OCI-LY3 (cell line): ENCODE data around the gene GID8.

Experiments
- H2AFZ ChIP-seq: fragments of 200-600, 300-600 bp; shearing (Covaris generic); 2 replicates; pipeline ENCODE4 v1.6.0; 2014; ENCODE audit warnings: antibody characterized with exemption, low read depth, low read length
- H3K27ac ChIP-seq: fragments of 200-600, 300-600 bp; sonication (generic); 2 replicates; pipeline ENCODE4 v1.5.1; 2014; ENCODE audit warnings: mild to moderate bottlenecking, low read length, moderate library complexity, mixed read lengths
- H3K27me3 ChIP-seq: fragments of 200-600, 300-600 bp; sonication (generic); 2 replicates; pipeline ENCODE4 v1.6.1; 2014; ENCODE audit warnings: low read depth, low read length, mixed read lengths
- H3K36me3 ChIP-seq: fragments of 200-600, 300-600 bp; sonication (generic); replicated peaks from 2 replicates; pipeline ENCODE3; 2014; ENCODE audit warnings: low read depth, low read length, mixed read lengths
- H3K4me1 ChIP-seq: fragments of 300-600, 200-600 bp; sonication (generic); 2 replicates; pipeline ENCODE4 v1.6.1; 2014; ENCODE audit warnings: low read length, mixed read lengths
- H3K4me2 ChIP-seq: fragments of 200-600, 300-600 bp; sonication (generic); 2 replicates; pipeline ENCODE4 v1.6.1; 2014; ENCODE audit warnings: low read length, mixed read lengths
- H3K4me3 ChIP-seq: fragments of 300-600, 200-600 bp; sonication (generic); 2 replicates; pipeline ENCODE4 v1.5.1; 2014; ENCODE audit warnings: antibody characterized with exemption, mild to moderate bottlenecking, low read length, moderate library complexity
- H3K79me2 ChIP-seq: fragments of 300-600, 200-600 bp; shearing (Covaris generic); 2 replicates; pipeline ENCODE4 v1.6.1; 2014; ENCODE audit warnings: mild to moderate bottlenecking, low read length, mixed read lengths
- H3K9ac ChIP-seq: fragments of 300-600, 200-600 bp; shearing (Covaris generic); 2 replicates; pipeline ENCODE4 v1.6.0; 2014; ENCODE audit warnings: mild to moderate bottlenecking, low read length, moderate library complexity
- H3K9me3 ChIP-seq: fragments of 200-600, 300-600 bp; shearing (Covaris generic); 2 replicates; pipeline ENCODE4 v1.6.1; 2014; ENCODE audit warnings: low read length, mixed read lengths; ENCODE audit not compliant: insufficient read depth
- H4K20me1 ChIP-seq: fragments of 200-600, 300-600 bp; sonication (generic); 2 replicates; pipeline ENCODE4 v1.6.1; 2016; ENCODE audit warnings: low read length, mixed read lengths; ENCODE audit not compliant: insufficient read depth
- EZH2phosphoT487 ChIP-seq: fragments of 200-600 bp; shearing (Covaris generic); IDR thresholded peaks from 2 replicates; pipeline ENCODE4 v1.6.1; 2018; ENCODE audit warnings: antibody characterized with exemption, mixed run types, low read depth
- TF ChIP-seq, protein P1 (sequence below): fragments of 200-600, 300-600 bp; sonication (generic); IDR thresholded peaks from 2 replicates; pipeline ENCODE4 v1.5.1; 2014; ENCODE audit warnings: antibody characterized with exemption, low read length, low read depth

The GID8 gene

DNA sequence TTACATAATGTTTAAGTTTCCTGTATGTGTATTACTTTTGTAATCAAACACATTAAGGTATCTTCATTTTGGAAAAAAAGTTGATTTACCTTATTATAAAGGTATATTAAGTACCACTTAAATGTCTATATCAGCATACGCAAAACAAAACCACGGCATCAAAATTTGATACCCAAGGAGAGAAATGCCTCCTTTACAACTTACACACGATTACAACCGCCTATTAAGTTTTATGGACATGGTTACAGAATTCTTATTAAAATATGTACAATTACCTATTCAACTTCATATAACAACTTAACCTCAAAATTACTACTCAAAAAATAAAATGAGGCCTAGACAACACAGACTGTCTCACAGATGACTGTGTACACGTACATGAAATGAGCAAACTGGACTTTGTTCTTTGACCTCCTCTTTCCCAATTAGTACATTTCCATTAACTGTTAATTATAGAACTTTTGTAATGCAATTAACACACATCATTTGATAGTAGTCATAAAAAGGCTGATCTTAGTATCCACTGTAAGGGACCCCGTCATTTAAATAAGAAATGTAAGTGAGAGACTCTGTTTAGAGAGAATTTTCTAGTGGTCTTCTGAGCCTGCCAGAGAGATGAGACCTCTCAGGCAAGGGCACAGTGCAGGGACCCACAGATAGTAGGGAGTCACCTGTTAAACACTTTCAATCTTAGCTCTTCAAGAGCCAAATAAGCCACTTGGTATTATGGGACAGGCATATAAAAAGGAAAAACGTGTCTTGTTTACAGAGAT lies 14.1 kb upstream of the GID8 start:
- H3K4me3 ChIP-seq, result peak overlapping the region; percentile 88
- no peaks in the 10 kb centered on the region for H3K27me3 ChIP-seq
- H2AFZ ChIP-seq, result no peak overlapping the region
- H3K79me2 ChIP-seq, result peaks cover 99% of the 10 kb centered on the region
- H3K27ac ChIP-seq, result no peak overlapping the region
- peaks cover 60% of the 10 kb centered on the region for H3K4me1 ChIP-seq
- peaks cover 78% of the 10 kb centered on the region for H4K20me1 ChIP-seq
- TF ChIP-seq, protein P1, sequence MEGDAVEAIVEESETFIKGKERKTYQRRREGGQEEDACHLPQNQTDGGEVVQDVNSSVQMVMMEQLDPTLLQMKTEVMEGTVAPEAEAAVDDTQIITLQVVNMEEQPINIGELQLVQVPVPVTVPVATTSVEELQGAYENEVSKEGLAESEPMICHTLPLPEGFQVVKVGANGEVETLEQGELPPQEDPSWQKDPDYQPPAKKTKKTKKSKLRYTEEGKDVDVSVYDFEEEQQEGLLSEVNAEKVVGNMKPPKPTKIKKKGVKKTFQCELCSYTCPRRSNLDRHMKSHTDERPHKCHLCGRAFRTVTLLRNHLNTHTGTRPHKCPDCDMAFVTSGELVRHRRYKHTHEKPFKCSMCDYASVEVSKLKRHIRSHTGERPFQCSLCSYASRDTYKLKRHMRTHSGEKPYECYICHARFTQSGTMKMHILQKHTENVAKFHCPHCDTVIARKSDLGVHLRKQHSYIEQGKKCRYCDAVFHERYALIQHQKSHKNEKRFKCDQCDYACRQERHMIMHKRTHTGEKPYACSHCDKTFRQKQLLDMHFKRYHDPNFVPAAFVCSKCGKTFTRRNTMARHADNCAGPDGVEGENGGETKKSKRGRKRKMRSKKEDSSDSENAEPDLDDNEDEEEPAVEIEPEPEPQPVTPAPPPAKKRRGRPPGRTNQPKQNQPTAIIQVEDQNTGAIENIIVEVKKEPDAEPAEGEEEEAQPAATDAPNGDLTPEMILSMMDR, result no peak
- no peak for TF ChIP-seq EZH2phosphoT487
- H3K4me2 ChIP-seq, result peak overlapping the region; percentile 97
- no peaks in the 10 kb centered on the region for H3K36me3 ChIP-seq
- no peaks in the 10 kb centered on the region for H3K9me3 ChIP-seq
- H3K9ac ChIP-seq, result peak overlapping the region; percentile 96

DNA sequence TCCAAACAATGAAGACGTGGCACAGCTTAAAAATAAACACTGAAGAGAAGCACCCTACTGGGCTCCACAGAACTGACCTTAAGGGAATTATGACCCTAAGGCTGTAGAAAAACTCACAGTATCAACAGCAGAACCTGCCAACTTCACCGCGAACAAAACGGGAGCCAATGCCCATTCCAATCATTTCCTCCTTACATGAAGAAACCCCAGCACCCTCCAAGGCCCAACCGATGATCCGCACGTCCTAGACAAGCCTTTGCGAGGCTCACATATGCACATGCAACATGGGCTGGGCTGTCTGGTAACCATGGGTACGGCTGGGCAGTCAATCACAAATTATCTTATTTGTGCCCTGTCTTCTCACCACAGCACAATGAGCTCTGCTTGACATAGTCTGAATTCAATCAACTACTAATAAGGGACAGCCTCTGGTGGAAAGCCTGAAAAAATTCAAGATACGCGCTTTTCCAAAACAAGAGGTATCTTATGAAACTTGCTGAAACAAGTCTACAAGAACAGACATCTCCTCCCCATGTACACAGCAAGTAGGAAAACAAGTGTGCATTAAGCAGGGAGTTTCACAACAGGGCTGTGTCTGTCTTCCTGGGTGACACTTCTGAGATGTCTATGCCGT lies 13.4 kb upstream of the GID8 start:
- H3K27me3 ChIP-seq, result no peaks in the 10 kb centered on the region
- peak overlapping the region; percentile 86 for H3K27ac ChIP-seq
- H3K9ac ChIP-seq, result peak overlapping the region; percentile 96
- H3K36me3 ChIP-seq, result no peaks in the 10 kb centered on the region
- H3K9me3 ChIP-seq, result no peaks in the 10 kb centered on the region
- H4K20me1 ChIP-seq, result peaks cover 73% of the 10 kb centered on the region
- H3K4me1 ChIP-seq, result peaks cover 53% of the 10 kb centered on the region
- H2AFZ ChIP-seq, result no peak overlapping the region
- peak overlapping the region; percentile 97 for H3K4me2 ChIP-seq
- no peak for TF ChIP-seq EZH2phosphoT487
- TF ChIP-seq, protein P1, result no peak
- peak overlapping the region; percentile 88 for H3K4me3 ChIP-seq
- peaks cover 99% of the 10 kb centered on the region for H3K79me2 ChIP-seq

DNA sequence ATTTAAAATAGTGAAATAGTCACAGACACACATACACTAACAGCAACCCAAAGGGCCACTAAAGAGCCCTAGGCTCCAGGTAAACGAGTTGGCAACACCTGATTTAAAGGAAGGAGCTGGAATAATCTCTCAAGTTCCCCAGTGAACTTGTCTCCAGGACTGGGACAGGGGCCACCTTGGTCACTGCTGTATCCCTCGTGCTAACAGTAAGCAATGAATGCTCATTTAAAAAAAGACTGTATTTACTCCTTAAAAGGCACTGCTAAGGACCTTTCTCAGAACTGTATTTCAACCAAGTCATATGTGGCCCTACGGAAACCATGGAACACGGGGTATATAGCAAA lies 12.9 kb upstream of the GID8 start:
- H3K36me3 ChIP-seq, result no peaks in the 10 kb centered on the region
- peak overlapping the region; percentile 96 for H3K9ac ChIP-seq
- peak overlapping the region; percentile 86 for H3K27ac ChIP-seq
- TF ChIP-seq, protein P1, result no peak
- TF ChIP-seq EZH2phosphoT487, result no peak
- H3K4me2 ChIP-seq, result peak overlapping the region; percentile 97
- H3K9me3 ChIP-seq, result no peaks in the 10 kb centered on the region
- H3K27me3 ChIP-seq, result no peaks in the 10 kb centered on the region
- H4K20me1 ChIP-seq, result peaks cover 70% of the 10 kb centered on the region
- H3K4me3 ChIP-seq, result peak overlapping the region; percentile 88
- H3K79me2 ChIP-seq, result peaks cover 99% of the 10 kb centered on the region
- H3K4me1 ChIP-seq, result peaks cover 48% of the 10 kb centered on the region
- H2AFZ ChIP-seq, result no peak overlapping the region

DNA sequence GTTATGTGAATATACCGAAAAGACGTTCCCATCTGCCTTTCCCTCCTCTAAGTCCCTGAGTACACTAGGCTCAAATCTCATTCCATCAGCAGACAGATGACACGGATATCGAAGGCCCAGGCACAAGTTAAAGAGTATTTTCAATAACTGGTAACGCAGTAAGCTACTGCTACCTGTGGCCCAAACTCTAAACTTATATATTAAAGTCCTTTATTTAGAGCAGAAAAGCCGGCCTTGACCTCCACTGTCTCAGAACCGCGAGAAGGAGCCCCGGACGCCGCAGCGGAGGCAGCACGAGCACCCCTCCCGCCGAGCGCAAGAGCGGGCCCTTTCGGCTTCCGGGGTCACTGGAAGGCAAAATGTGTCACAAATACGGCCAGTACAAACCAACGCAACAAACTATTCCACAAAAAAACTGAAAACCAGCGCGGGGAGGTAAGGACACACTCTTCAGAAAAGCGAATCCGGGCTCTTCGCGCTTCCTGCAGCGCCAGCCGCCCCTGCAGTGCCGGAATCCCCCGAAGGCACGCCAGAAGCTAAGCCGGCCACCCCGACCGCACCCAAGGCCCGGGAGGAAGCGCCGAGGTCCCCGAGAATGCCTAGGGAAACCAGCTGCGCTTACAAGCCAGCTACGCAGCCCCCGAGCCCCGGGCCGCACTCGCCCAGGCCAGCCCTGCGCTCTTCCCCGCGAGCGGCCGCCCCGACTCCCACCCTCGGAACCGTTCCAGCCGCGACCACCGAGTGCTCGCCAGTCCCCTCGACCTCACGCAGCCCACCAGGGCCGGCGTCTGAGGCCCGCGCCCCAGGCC lies 12.3 kb upstream of the GID8 start:
- Histone ChIP-seq H3K4me1 (peaks cover 43% of the 10 kb centered on the region), H3K4me2 (peak overlapping the region; percentile 97), H2AFZ (no peak overlapping the region), H3K4me3 (peak overlapping the region; percentile 88), H4K20me1 (peaks cover 70% of the 10 kb centered on the region), H3K27me3 (no peaks in the 10 kb centered on the region), H3K36me3 (no peaks in the 10 kb centered on the region), H3K9me3 (no peaks in the 10 kb centered on the region), H3K79me2 (peaks cover 99% of the 10 kb centered on the region), H3K9ac (peak overlapping the region; percentile 96), H3K27ac (peak overlapping the region; percentile 86)
- TF ChIP-seq, protein P1, result no peak
- no peak for TF ChIP-seq EZH2phosphoT487
